ENCODE measurements around the gene SMYD3.

DNA sequence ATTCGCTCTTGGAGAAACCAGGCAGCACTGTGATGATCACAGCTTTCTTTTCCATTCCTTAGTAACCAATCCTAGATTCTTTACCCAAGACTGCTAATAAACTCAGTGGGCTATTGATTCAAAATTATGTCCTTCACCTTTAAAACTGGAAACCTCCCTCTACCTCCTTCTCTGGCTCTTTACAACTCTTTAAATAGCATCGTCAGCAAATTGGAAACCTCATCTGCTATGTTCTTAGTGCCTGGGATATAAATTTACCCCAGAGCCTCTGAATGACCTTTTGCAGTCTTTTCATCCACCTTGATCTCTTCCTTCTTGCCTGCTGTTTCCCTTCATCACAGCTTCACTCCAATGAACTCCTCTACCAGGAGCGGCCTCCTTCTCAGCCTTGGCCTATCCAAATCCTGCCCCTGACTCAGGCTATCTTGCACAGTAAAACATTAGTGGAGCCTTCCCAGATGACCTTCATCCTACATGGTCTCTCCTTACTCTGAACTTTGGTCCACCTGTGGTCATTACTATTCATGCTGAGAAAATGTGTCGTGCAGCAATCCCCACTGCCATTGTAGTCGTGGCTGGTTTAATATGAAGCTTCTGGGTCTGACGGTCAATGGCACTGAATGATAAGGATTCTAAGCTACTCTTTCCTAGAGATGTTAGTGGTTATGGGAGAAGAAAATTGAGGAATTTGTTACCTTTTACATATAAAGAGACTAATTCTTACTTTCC, 644.1 kb downstream of the SMYD3 start:
- TF ChIP-seq, protein P1, sequence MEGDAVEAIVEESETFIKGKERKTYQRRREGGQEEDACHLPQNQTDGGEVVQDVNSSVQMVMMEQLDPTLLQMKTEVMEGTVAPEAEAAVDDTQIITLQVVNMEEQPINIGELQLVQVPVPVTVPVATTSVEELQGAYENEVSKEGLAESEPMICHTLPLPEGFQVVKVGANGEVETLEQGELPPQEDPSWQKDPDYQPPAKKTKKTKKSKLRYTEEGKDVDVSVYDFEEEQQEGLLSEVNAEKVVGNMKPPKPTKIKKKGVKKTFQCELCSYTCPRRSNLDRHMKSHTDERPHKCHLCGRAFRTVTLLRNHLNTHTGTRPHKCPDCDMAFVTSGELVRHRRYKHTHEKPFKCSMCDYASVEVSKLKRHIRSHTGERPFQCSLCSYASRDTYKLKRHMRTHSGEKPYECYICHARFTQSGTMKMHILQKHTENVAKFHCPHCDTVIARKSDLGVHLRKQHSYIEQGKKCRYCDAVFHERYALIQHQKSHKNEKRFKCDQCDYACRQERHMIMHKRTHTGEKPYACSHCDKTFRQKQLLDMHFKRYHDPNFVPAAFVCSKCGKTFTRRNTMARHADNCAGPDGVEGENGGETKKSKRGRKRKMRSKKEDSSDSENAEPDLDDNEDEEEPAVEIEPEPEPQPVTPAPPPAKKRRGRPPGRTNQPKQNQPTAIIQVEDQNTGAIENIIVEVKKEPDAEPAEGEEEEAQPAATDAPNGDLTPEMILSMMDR (IDR thresholded peaks at IDR 0.05) = no peak
- no peak for TF ChIP-seq POLR2A (IDR thresholded peaks at IDR 0.05)
